ENCODE results near the gene SLC6A3.

DNA sequence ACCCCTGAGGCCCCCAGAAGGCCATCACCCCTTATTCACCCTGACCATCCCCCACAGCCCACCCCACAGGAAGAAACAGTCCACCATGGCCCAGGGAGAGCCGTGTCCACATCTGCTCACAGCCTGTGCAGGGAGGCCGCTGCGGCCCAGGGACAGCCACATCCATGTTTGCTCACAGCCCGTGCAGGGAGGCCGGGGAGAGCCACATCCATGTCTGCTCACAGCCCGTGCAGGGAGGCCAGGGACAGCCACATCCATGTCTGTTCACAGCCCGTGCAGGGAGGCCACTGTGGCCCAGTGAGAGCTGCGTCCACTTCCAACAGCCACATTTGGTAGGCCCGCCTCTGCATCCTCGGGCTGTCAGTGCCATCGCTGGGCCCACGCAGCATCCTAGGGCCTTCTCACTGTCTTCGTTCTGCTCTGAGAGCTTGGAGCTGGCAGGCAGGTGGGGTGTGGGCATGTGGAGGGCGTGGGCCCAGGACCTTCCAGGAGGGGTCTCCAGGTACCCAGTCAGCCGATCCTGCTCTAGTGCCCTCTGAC lies 40.4 kb upstream of the SLC6A3 start:
- no peak for TF ChIP-seq CTCF (conservative IDR thresholded peaks at IDR 0.05 in 1 of 2, IDR thresholded peaks at IDR 0.05 in 1 of 2; ENCODE audit: low read depth in 1 of 2, low read length in 2 of 2)
- TF ChIP-seq EZH2 (IDR thresholded peaks at IDR 0.05; ENCODE audit: low read length, missing control alignments) = no peak

Measured in fibroblast of lung (primary cell).